HG02678 (cell line): Measurements from ENCODE around the gene TNS3.

ENCODE experiments used
- ATAC-seq: cut with Tn5 transposase; IDR thresholded peaks from one replicate; pipeline ENCODE4 v1.9.1; 2021; ENCODE audit warnings: mild to moderate bottlenecking, moderate library complexity; ENCODE audit not compliant: unreplicated experiment

The TNS3 gene

GRCh38 chr7:47247132-47247531, 334.8 kb downstream of the TNS3 start:
- no peak for ATAC-seq

- ATAC-seq: no peak
Observed at GRCh38 chr7:47244692-47245091, 337.2 kb downstream of the TNS3 start.

GRCh38 chr7:47241112-47242065, 340.5 kb downstream of the TNS3 start:
- no peak for ATAC-seq

DNA sequence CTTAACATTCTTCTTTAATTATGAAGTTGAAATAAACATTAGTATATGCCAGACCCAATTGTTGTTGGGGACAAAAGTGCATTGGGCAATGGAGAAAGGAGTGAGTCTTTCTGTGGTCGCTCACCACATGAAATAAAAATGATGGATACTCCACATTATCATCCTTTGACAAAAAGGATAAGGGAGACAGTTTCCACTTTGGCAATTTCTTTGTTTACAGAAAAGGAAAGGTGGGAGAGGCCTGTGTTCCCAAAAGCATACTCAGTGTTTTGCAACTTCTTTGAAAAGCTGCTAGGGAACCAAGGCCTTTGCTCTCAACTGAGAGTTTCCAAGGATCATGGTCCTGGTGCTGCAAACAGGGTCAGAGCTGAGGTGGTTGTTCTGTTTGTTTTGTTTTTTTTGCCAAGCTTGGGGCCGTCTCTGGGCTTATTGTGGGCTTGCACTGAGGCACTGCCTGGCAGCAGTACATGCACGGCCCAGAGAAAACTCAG, 341.9 kb downstream of the TNS3 start:
- ATAC-seq: no peak

DNA sequence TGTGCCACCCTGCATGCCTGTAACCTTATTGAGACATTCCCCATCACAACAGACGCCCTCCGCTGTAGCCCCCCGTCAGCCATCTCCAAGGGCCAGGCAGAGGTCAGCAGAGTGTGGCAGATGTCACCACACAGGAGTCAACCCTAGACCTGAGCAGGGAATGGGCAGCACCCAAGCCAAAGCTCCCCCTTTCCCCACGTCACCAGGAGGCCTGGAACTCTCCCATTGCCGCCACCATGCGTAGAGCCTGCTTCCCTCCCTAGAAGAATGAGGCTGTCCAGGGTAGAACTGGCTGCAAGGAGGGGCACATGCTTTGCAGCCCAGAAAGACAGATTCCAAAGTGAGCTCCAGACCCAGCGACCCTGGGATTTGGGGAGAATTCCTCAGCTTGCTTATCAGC, 342.9 kb downstream of the TNS3 start:
- ATAC-seq: no peak

DNA sequence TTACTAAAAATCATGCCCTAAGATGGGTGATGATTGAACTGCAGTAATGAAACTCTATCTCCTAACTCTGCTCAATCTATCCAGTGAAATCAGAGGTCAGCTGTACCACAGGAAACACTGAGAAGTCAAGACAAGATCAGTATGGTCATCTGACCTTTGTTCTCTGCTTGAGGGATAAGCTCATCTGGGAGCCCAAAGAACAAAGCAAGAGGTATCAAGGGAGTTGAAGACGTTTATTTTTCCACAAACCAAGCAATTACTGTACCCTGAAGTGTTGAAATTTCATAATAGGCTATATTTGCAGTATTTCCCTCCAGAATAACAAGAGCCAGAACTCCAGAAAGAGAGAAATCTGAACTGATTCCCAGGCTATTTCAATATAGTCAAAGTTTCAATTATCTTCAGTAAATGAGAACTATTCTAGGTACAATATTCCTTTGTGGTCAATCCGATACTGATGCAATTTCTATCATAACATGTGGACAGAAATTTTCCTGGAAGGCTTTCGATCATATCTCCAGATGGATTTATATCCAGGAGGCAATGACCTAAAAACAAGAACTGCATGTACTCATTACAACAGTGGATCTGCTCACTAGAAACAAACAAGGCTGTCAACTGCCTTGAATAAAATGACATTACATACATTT, 345.3 kb downstream of the TNS3 start:
- ATAC-seq: no peak

GRCh38 chr7:47233996-47234395, 347.9 kb downstream of the TNS3 start:
- ATAC-seq: no peak

GRCh38 chr7:47232751-47233412, 349.0 kb downstream of the TNS3 start:
- no peak for ATAC-seq

- ATAC-seq: no peak
Observed at GRCh38 chr7:47231627-47232026, 350.3 kb downstream of the TNS3 start.

DNA sequence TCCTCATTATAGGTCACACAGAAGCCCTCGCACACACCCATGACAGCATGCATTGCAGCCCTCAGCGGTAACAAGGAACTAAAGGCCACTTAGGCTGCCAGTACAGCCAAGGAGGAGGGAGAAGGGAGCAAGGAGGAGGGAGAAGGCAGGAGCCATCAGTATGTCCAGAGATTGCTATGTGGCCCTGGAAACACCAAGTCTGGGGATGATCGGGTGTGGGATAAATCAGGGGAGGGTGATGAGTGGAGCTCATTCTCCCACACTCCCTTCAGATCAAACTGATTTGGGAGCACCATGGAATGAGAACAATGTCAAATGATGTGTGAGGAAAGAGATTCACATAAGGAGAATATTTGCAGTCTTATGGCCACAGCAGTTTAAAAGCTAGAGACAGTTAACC, 350.9 kb downstream of the TNS3 start:
- ATAC-seq: no peak

DNA sequence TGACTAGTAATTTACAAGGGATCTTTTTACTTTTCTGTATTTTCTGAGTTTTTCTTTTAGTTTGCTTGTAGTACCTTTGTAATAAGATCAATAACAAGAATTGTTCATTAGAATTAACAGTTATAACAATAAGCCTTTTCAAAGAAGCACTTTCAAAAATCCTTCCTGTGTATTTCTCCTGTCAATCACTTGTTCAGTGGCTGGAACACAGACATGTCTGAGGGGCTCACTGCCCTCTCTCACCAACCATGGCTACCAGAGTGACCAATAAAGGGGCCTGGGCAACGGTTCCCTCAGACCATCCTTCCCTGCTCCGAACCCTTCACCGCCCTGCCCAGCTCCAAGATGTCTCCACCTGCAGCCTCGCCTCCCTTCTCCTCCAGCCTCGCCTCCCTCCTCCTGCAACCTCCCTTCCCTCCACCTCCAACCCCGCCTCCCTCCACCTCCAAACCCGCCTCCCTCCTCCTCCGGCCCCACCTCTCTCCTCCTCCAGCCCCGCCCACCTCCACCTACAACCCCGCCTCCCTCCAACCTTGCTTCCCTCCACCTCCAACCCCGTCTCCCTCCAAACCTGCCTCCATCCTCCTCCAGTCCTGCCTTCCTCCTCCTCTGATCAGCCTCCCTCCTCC, 353.4 kb downstream of the TNS3 start:
- no peak for ATAC-seq

DNA sequence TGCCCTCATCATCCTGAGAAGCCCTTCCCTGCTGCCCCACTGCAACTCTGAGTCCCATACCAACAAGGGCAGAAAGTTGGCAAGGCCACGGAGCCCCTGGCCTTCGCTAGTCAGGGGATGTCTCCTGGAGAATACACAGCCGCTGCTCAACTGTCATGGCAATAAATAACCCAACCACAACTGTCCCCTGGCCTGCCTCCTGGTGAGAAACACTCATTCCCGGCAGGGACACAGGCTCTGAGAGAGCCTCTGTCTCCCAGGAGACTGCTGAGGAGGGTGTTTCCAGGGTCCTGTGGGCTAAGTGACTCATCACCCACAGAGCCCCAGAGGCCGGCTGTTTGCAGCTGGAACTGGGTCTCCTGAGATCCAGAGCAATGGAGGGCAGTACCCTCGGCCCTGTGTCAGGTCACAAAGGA, 354.1 kb downstream of the TNS3 start:
- peak; percentile 78 for ATAC-seq

GRCh38 chr7:47226696-47227095, 355.2 kb downstream of the TNS3 start:
- ATAC-seq: peak; percentile 42

GRCh38 chr7:47225387-47226131, 356.4 kb downstream of the TNS3 start:
- ATAC-seq: peak; percentile 44
